Measurements from ENCODE around the gene WWC2.

Gene WWC2

GRCh38 chr4:183163135-183163534, 64.1 kb downstream of the WWC2 start:
- H2AFZ ChIP-seq (ENCODE audit: low read depth, low read length, severe bottlenecking) = no peak overlapping the region
- no peaks in the 10 kb centered on the region for H3K36me3 ChIP-seq (ENCODE audit: low read length)
- no peak overlapping the region for H3K4me3 ChIP-seq (ENCODE audit: insufficient read depth, low read length, poor library complexity, severe bottlenecking)
- no peaks in the 10 kb centered on the region for H3K79me2 ChIP-seq (ENCODE audit: insufficient read depth, low read length)
- no peak overlapping the region for H3K9ac ChIP-seq (ENCODE audit: low read length)
- no peak overlapping the region for H3K4me2 ChIP-seq (ENCODE audit: low read depth, low read length, poor library complexity, severe bottlenecking)
- no peak overlapping the region for H3K27ac ChIP-seq (ENCODE audit: low read depth, low read length)
- H3K27me3 ChIP-seq (ENCODE audit: low read length) = no peaks in the 10 kb centered on the region; the same call in 1 of the 2 replicates
- no peaks in the 10 kb centered on the region for H3F3A ChIP-seq (ENCODE audit: insufficient read depth)
- TF ChIP-seq EZH2phosphoT487 (conservative IDR thresholded peaks at IDR 0.05; ENCODE audit: low read length) (no peak), CTCF (IDR thresholded peaks at IDR 0.05; ENCODE audit: insufficient read depth, low read length, poor library complexity, severe bottlenecking) (no peak)
- no peaks in the 10 kb centered on the region for H4K20me1 ChIP-seq (ENCODE audit: low read depth, low read length)
- no peaks in the 10 kb centered on the region for H3K9me3 ChIP-seq (ENCODE audit: insufficient read depth, low read length)
- H3K9me2 ChIP-seq (replicated peaks; ENCODE audit: insufficient read depth, low read length) = no peaks in the 10 kb centered on the region

GRCh38 chr4:183164963-183165362, 65.9 kb downstream of the WWC2 start:
- H3K79me2 ChIP-seq (ENCODE audit: insufficient read depth, low read length) = no peaks in the 10 kb centered on the region
- no peak overlapping the region for H2AFZ ChIP-seq (ENCODE audit: low read depth, low read length, severe bottlenecking)
- no peak overlapping the region for H3K4me2 ChIP-seq (ENCODE audit: low read depth, low read length, poor library complexity, severe bottlenecking)
- H3F3A ChIP-seq (ENCODE audit: insufficient read depth) = no peaks in the 10 kb centered on the region
- H3K9me3 ChIP-seq (ENCODE audit: insufficient read depth, low read length) = no peaks in the 10 kb centered on the region
- H3K9ac ChIP-seq (ENCODE audit: low read length) = no peak overlapping the region
- no peaks in the 10 kb centered on the region for H3K9me2 ChIP-seq (replicated peaks; ENCODE audit: insufficient read depth, low read length)
- no peak overlapping the region for H3K27ac ChIP-seq (ENCODE audit: low read depth, low read length)
- no peaks in the 10 kb centered on the region for H3K36me3 ChIP-seq (ENCODE audit: low read length)
- H3K27me3 ChIP-seq (ENCODE audit: low read length) = no peaks in the 10 kb centered on the region; the same call in 1 of the 2 replicates
- H4K20me1 ChIP-seq (ENCODE audit: low read depth, low read length) = no peaks in the 10 kb centered on the region
- no peak for TF ChIP-seq EZH2phosphoT487 (conservative IDR thresholded peaks at IDR 0.05; ENCODE audit: low read length)
- no peak for TF ChIP-seq CTCF (IDR thresholded peaks at IDR 0.05; ENCODE audit: insufficient read depth, low read length, poor library complexity, severe bottlenecking)
- H3K4me3 ChIP-seq (ENCODE audit: insufficient read depth, low read length, poor library complexity, severe bottlenecking) = no peak overlapping the region

- no peak for TF ChIP-seq EZH2phosphoT487 (conservative IDR thresholded peaks at IDR 0.05; ENCODE audit: low read length)
- Histone ChIP-seq H3F3A (ENCODE audit: insufficient read depth) (no peaks in the 10 kb centered on the region), H2AFZ (ENCODE audit: low read depth, low read length, severe bottlenecking) (no peak overlapping the region), H3K79me2 (ENCODE audit: insufficient read depth, low read length) (no peaks in the 10 kb centered on the region), H3K4me3 (ENCODE audit: insufficient read depth, low read length, poor library complexity, severe bottlenecking) (no peak overlapping the region), H3K9me3 (ENCODE audit: insufficient read depth, low read length) (no peaks in the 10 kb centered on the region), H3K9ac (ENCODE audit: low read length) (no peak overlapping the region), H3K36me3 (ENCODE audit: low read length) (no peaks in the 10 kb centered on the region), H3K9me2 (replicated peaks; ENCODE audit: insufficient read depth, low read length) (no peaks in the 10 kb centered on the region), H4K20me1 (ENCODE audit: low read depth, low read length) (no peaks in the 10 kb centered on the region), H3K27me3 (ENCODE audit: low read length) (no peaks in the 10 kb centered on the region; the same call in 1 of the 2 replicates), H3K4me2 (ENCODE audit: low read depth, low read length, poor library complexity, severe bottlenecking) (no peak overlapping the region), H3K27ac (ENCODE audit: low read depth, low read length) (no peak overlapping the region)
Observed at GRCh38 chr4:183165376-183165775, 66.3 kb downstream of the WWC2 start.

GRCh38 chr4:183170894-183171293, 71.8 kb downstream of the WWC2 start:
- H3K79me2 ChIP-seq (ENCODE audit: insufficient read depth, low read length) = no peaks in the 10 kb centered on the region
- TF ChIP-seq CTCF (IDR thresholded peaks at IDR 0.05; ENCODE audit: insufficient read depth, low read length, poor library complexity, severe bottlenecking) = no peak
- TF ChIP-seq EZH2phosphoT487 (conservative IDR thresholded peaks at IDR 0.05; ENCODE audit: low read length) = no peak
- H3K9me2 ChIP-seq (replicated peaks; ENCODE audit: insufficient read depth, low read length) = no peaks in the 10 kb centered on the region
- no peaks in the 10 kb centered on the region for H3K36me3 ChIP-seq (ENCODE audit: low read length)
- no peaks in the 10 kb centered on the region for H4K20me1 ChIP-seq (ENCODE audit: low read depth, low read length)
- no peak overlapping the region for H3K4me3 ChIP-seq (ENCODE audit: insufficient read depth, low read length, poor library complexity, severe bottlenecking)
- no peak overlapping the region for H3K4me2 ChIP-seq (ENCODE audit: low read depth, low read length, poor library complexity, severe bottlenecking)
- H3K27me3 ChIP-seq (ENCODE audit: low read length) = no peaks in the 10 kb centered on the region
- H3F3A ChIP-seq (ENCODE audit: insufficient read depth) = no peaks in the 10 kb centered on the region
- no peaks in the 10 kb centered on the region for H3K9me3 ChIP-seq (ENCODE audit: insufficient read depth, low read length)
- H2AFZ ChIP-seq (ENCODE audit: low read depth, low read length, severe bottlenecking) = no peak overlapping the region
- H3K27ac ChIP-seq (ENCODE audit: low read depth, low read length) = no peak overlapping the region
- no peak overlapping the region for H3K9ac ChIP-seq (ENCODE audit: low read length)
